GM04504 (cell line): ENCODE data around the gene HSP90AA1.
A peak's percentile ranks its signal among the peaks of the same experiment; 100 is the strongest.
"Not testable (repeated sequence)": the region's sequence is repeated elsewhere in the genome, so short reads cannot be mapped to it uniquely, and the experiment has no call there.

Experiments
- DNase-seq: peaks from one replicate; pipeline ENCODE4 v3.0.0-alpha.2; 2012; ENCODE audit warnings: low read depth

HSP90AA1 gene

GRCh38 chr14:102066041-102066451 lies 20.8 kb downstream of the HSP90AA1 start:
- no peak for DNase-seq

- not testable (repeated sequence) for DNase-seq
Measured at GRCh38 chr14:102064590-102064989, 22.3 kb downstream of the HSP90AA1 start.

GRCh38 chr14:102063808-102064429 lies 22.9 kb downstream of the HSP90AA1 start:
- no peak for DNase-seq

- DNase-seq, result peak; percentile 76
Measured at GRCh38 chr14:102063109-102063807, 23.6 kb downstream of the HSP90AA1 start.

GRCh38 chr14:102058961-102059360 lies 27.9 kb downstream of the HSP90AA1 start:
- DNase-seq, result no peak

GRCh38 chr14:102058146-102058545 lies 28.7 kb downstream of the HSP90AA1 start:
- no peak for DNase-seq

- no peak for DNase-seq
Measured at GRCh38 chr14:102057480-102058114, 29.2 kb downstream of the HSP90AA1 start.

- no peak for DNase-seq
Measured at GRCh38 chr14:102056694-102057442, 30.0 kb downstream of the HSP90AA1 start.

GRCh38 chr14:102055181-102055901 lies 31.5 kb downstream of the HSP90AA1 start:
- peak; percentile 45 for DNase-seq

GRCh38 chr14:102052522-102052921 lies 34.3 kb downstream of the HSP90AA1 start:
- no peak for DNase-seq

- DNase-seq, result peak; percentile 64
Measured at GRCh38 chr14:102050625-102051024, 36.2 kb downstream of the HSP90AA1 start.

- DNase-seq, result no peak
Measured at GRCh38 chr14:102050026-102050405, 36.8 kb downstream of the HSP90AA1 start.

GRCh38 chr14:102049258-102050025 lies 37.4 kb downstream of the HSP90AA1 start:
- no peak for DNase-seq

GRCh38 chr14:102047808-102048540 lies 38.9 kb downstream of the HSP90AA1 start:
- no peak for DNase-seq

- DNase-seq, result peak; percentile 62
Measured at GRCh38 chr14:102046337-102047278, 40.2 kb downstream of the HSP90AA1 start.

- no peak for DNase-seq
Measured at GRCh38 chr14:102044566-102044965, 42.3 kb downstream of the HSP90AA1 start.

- DNase-seq, result no peak
Measured at GRCh38 chr14:102043251-102044025, 43.4 kb downstream of the HSP90AA1 start.

- no peak for DNase-seq
Measured at GRCh38 chr14:102042699-102043098, 44.1 kb downstream of the HSP90AA1 start.
